NCI-H526 (cell line): Measurements from ENCODE around the gene CAT.
"Not testable (repeated sequence)": the region's sequence is repeated elsewhere in the genome, so short reads cannot be mapped to it uniquely, and the experiment has no call there.

Experiments
- DNase-seq, 2 experiments: peaks; one replicate each; lab custom pipeline; 2025; lab: John Stamatoyannopoulos, UW

CAT gene

GRCh38 chr11:34438529-34439507 is at the start of gene CAT:
CAT (plus strand) TSS chr11:34438934; CDS start chr11:34439014, 80 bp downstream.
- peak; percentile 98 to 99 for DNase-seq

GRCh38 chr11:34394771-34395300 is 43.9 kb upstream of the CAT start:
- no peak for DNase-seq

GRCh38 chr11:34395916-34396550 is 42.7 kb upstream of the CAT start:
- no peak for DNase-seq

- no peak for DNase-seq
These were observed 41.6 kb upstream of the CAT start for GRCh38 chr11:34397120-34397519.

GRCh38 chr11:34397811-34398210 is 40.9 kb upstream of the CAT start:
- DNase-seq, result no peak

GRCh38 chr11:34403431-34403830 is 35.3 kb upstream of the CAT start:
- DNase-seq, result no peak

- no peak for DNase-seq
These were observed 34.5 kb upstream of the CAT start for GRCh38 chr11:34404280-34404679.

GRCh38 chr11:34405079-34405858 is 33.5 kb upstream of the CAT start:
- peak in 1 of 2 experiments; percentile 6 for DNase-seq

GRCh38 chr11:34406413-34406812 is 32.3 kb upstream of the CAT start:
- no peak for DNase-seq

GRCh38 chr11:34407121-34407813 is 31.5 kb upstream of the CAT start:
- DNase-seq, result no peak

GRCh38 chr11:34408580-34409172 is 30.1 kb upstream of the CAT start:
- DNase-seq, result no peak

GRCh38 chr11:34411111-34411510 is 27.6 kb upstream of the CAT start:
- no peak for DNase-seq

GRCh38 chr11:34411791-34412190 is 26.9 kb upstream of the CAT start:
- no peak for DNase-seq

- DNase-seq, result no peak
These were observed 25.5 kb upstream of the CAT start for GRCh38 chr11:34413263-34413662.

- no peak for DNase-seq
These were observed 23.2 kb upstream of the CAT start for GRCh38 chr11:34415538-34415937.

- DNase-seq, result no peak
These were observed 22.6 kb upstream of the CAT start for GRCh38 chr11:34416088-34416487.

- no peak for DNase-seq
These were observed 22.0 kb upstream of the CAT start for GRCh38 chr11:34416766-34417165.

GRCh38 chr11:34417202-34417601 is 21.5 kb upstream of the CAT start:
- no peak for DNase-seq

GRCh38 chr11:34419158-34419557 is 19.6 kb upstream of the CAT start:
- no peak for DNase-seq

- no peak for DNase-seq
These were observed 15.4 kb upstream of the CAT start for GRCh38 chr11:34423300-34423699.

- DNase-seq, result not testable (repeated sequence)
These were observed 13.9 kb upstream of the CAT start for GRCh38 chr11:34424826-34425225.
